BLaER1 (cell line): Measurements from ENCODE around the gene LRRC45.
A peak's percentile ranks its signal among the peaks of the same experiment; 100 is the strongest.

ENCODE experiments used
- H3K27ac ChIP-seq: shearing (Covaris generic); formaldehyde crosslinking; 2 replicates; pipeline ENCODE4 v1.8.1; 2022
- H3K27me3 ChIP-seq: shearing (Covaris generic); formaldehyde crosslinking; 2 replicates; pipeline ENCODE4 v1.8.1; 2022
- H3K36me3 ChIP-seq: shearing (Covaris generic); formaldehyde crosslinking; 2 replicates; pipeline ENCODE4 v1.8.1; 2022
- H3K4me1 ChIP-seq: shearing (Covaris generic); formaldehyde crosslinking; 2 replicates; pipeline ENCODE4 v1.8.1; 2022
- H3K4me2 ChIP-seq: shearing (Covaris generic); formaldehyde crosslinking; 2 replicates; pipeline ENCODE4 v1.8.1; 2022
- H3K4me3 ChIP-seq: shearing (Covaris generic); formaldehyde crosslinking; 2 replicates; pipeline ENCODE4 v1.8.1; 2022
- H3K9ac ChIP-seq: shearing (Covaris generic); formaldehyde crosslinking; 2 replicates; pipeline ENCODE4 v1.8.1; 2022
- H3K9me3 ChIP-seq: shearing (Covaris generic); formaldehyde crosslinking; 2 replicates; pipeline ENCODE4 v1.8.1; 2022
- H4K20me1 ChIP-seq: shearing (Covaris generic); formaldehyde crosslinking; 2 replicates; pipeline ENCODE4 v1.8.1; 2022
- Cebpa-rat ChIP-seq: shearing (Covaris generic); IDR thresholded peaks from 2 replicates; pipeline ENCODE4 v1.8.1; 2022

Gene LRRC45

DNA sequence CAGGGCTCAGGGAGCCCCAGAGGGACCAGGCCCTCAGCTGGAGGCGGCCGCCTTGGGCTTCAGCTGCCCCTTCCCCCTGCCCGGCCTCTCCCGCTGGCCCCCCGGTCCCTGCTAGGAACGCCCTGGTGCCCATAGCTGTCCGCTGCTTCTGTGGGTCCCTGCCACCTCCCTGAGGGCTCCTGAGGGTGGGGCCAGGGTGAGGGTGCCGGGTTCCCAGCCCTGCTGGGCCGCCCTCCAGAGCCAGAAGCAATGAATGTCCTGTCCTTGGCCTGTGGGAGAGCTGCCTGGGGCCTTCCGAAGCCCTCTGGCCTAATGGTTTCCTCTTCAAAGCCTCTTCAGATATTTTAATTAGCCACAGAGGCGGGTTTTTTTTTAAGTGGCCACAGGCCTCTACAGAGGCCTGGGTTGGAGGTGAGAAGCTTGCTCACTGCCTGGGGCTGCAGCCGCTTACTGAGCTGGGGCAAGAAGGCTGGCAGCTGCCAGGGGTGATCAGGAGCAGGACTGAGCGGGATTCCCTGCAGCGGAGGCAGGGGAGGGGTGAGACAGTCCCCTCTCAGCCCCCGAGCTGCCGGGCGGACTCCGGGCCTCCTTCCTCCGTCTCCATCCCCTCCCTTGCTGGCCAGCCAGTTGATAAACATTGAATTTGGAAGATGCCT, 10.3 kb upstream of the LRRC45 start:
- H3K4me1 ChIP-seq = peaks cover 60% of the 10 kb centered on the region
- peaks cover 6% of the 10 kb centered on the region; the same call in 1 of the 2 replicates for H3K36me3 ChIP-seq
- TF ChIP-seq Cebpa-rat = no peak
- H3K9me3 ChIP-seq = no peaks in the 10 kb centered on the region
- peaks cover 47% of the 10 kb centered on the region for H4K20me1 ChIP-seq
- H3K27ac ChIP-seq = peak overlapping the region; percentile 35; the same call in 1 of the 2 replicates
- peak overlapping the region; percentile 57 for H3K9ac ChIP-seq
- H3K27me3 ChIP-seq = peaks cover 38% of the 10 kb centered on the region
- peak overlapping the region; percentile 85 for H3K4me2 ChIP-seq
- H3K4me3 ChIP-seq = no peak overlapping the region

DNA sequence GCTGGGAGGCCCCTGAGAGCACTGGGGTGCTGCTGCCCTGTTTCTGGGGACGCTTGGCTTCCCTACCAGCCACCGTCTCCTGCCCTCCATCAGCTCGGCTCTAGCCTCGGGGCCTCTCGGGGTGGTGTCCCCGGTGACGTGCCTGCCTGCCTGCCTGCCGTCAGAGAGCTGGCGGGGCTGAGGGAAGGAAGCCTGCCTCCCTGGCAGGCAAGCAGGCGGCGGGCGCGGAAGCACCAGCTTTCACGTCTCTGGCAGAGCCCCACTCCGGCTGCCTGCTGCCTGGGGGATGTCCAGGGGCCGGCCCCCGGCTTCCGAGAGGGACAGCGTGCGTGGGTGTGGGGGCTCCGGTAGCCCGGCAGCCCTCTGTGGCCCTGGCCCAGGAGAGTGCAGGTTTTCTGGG, 9.8 kb upstream of the LRRC45 start:
- Histone ChIP-seq H3K4me2 (peak overlapping the region; percentile 85), H3K9me3 (no peaks in the 10 kb centered on the region), H3K4me3 (no peak overlapping the region), H4K20me1 (peaks cover 44% of the 10 kb centered on the region), H3K9ac (peak overlapping the region; percentile 57), H3K27me3 (peaks cover 38% of the 10 kb centered on the region), H3K4me1 (peaks cover 55% of the 10 kb centered on the region), H3K36me3 (peaks cover 12% of the 10 kb centered on the region), H3K27ac (no peak overlapping the region)
- TF ChIP-seq Cebpa-rat = no peak

DNA sequence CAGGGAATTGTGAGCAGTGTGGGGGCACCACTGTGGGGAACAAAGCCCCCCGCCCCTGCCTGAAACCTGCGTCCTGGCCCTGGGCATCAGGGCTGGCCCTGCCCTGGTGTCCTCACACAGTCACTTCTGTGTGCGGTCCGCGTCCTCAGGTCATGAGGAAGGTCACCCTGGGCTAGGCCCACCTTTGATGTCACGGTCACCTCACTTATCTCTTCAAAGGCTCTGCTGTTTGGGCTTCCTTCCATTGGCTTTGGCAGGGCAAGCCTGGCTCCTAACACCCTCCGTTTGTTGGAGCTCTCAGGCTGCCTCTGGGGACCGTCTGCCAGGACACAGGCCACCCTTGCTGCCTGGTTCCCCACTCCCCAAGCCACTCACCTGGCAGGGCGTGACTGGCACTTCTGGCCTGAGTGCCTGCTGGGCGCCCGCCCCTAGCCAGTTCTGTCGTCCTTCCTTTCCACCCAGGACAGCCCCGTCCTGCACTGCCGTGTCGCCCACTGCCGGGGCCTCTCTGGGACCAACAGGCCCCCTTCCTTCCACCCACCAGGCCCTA, 9.3 kb upstream of the LRRC45 start:
- Histone ChIP-seq H4K20me1 (peaks cover 44% of the 10 kb centered on the region), H3K27me3 (peaks cover 38% of the 10 kb centered on the region), H3K9me3 (no peaks in the 10 kb centered on the region), H3K4me3 (no peak overlapping the region), H3K27ac (no peak overlapping the region), H3K9ac (peak overlapping the region; percentile 57; the same call in 1 of the 2 replicates), H3K4me1 (peaks cover 53% of the 10 kb centered on the region), H3K36me3 (peaks cover 17% of the 10 kb centered on the region), H3K4me2 (peak overlapping the region; percentile 85)
- TF ChIP-seq Cebpa-rat = no peak

DNA sequence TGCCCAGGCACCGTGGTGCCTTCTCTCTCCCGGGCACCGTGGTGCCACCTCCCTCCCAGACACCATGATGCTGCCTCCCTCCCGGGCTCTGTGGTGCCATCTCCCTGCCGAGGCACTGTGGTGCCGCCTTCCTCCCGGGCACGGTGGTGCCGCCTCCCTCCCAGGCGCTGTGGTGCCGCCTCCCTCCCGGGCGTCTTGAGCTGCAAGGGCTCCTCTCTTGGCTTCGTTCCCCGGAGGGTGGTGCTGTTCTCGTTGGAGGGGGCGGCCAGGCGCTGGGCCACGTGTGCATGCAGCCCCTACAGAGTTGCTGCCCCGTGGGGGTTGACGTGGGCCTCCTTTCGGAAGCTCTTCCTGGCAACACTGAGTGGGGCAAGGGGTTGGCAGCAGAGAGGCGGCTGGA, 8.7 kb upstream of the LRRC45 start:
- peak overlapping the region; percentile 49; the same call in 1 of the 2 replicates for H3K27ac ChIP-seq
- no peak for TF ChIP-seq Cebpa-rat
- H3K27me3 ChIP-seq = peaks cover 38% of the 10 kb centered on the region
- H3K36me3 ChIP-seq = peaks cover 23% of the 10 kb centered on the region
- no peak overlapping the region for H3K4me3 ChIP-seq
- peak overlapping the region; percentile 85 for H3K4me2 ChIP-seq
- H3K9me3 ChIP-seq = no peaks in the 10 kb centered on the region
- H3K9ac ChIP-seq = peak overlapping the region; percentile 56
- peaks cover 53% of the 10 kb centered on the region for H3K4me1 ChIP-seq
- peaks cover 45% of the 10 kb centered on the region for H4K20me1 ChIP-seq

DNA sequence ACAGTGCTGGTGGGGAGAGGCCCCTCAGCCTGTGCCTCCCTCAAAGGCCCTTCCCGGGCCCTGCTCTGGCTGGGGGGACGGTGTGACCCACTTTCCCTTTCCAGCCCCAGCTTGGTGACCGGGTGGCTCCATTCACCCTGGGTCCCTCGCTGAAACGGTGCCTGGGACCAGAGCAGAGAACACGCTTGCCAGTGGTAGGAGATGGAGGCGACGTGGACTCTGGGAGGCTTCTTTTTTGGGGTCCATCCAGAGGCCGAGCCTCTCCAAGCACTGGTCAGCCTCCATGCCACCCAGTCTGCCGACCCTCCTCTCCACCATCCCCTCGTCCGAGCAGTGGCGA, 8.2 kb upstream of the LRRC45 start:
- H3K4me1 ChIP-seq = peaks cover 53% of the 10 kb centered on the region
- peak overlapping the region; percentile 49; the same call in 1 of the 2 replicates for H3K27ac ChIP-seq
- H4K20me1 ChIP-seq = peaks cover 48% of the 10 kb centered on the region
- H3K27me3 ChIP-seq = peaks cover 38% of the 10 kb centered on the region
- no peak for TF ChIP-seq Cebpa-rat
- peak overlapping the region; percentile 85 for H3K4me2 ChIP-seq
- peaks cover 24% of the 10 kb centered on the region for H3K36me3 ChIP-seq
- H3K4me3 ChIP-seq = no peak overlapping the region
- H3K9ac ChIP-seq = peak overlapping the region; percentile 56
- H3K9me3 ChIP-seq = no peaks in the 10 kb centered on the region

DNA sequence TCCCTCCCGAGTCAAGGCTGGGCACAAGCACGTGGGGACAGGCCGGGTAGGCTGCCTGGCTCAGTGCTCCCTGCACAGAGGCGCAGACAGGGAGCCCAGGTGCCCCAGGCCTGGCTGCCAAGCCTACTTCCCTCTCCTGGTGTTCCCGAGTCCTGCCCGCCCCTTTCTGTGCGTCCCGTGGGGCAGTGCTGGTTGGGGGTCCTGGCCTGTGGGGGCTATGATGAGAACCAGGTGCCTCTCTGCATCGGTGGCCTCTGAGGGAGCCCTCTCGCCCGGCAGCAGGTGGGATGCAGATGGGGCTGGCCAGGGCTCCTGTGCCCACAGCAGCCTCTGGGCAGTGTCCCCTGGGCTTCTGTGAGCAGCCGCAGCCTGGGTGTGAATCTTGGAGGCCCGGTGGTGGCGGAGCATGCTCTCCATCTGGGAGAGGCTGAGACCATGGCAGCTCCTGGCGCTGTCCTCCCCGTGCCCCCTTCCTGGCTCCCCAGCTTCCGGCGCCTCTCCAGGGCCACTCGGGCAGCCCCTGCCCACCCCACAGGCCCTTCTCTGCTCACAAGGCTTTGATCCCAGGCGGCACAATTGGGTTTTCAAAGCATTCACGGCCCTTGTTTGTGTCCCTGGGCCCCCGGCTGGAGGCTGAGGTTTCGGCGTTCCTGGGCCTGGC, 7.7 kb upstream of the LRRC45 start:
- Histone ChIP-seq H3K4me1 (peaks cover 57% of the 10 kb centered on the region), H3K9ac (peak overlapping the region; percentile 56), H3K27ac (no peak overlapping the region), H3K4me3 (no peak overlapping the region), H3K36me3 (peaks cover 24% of the 10 kb centered on the region), H3K27me3 (peaks cover 38% of the 10 kb centered on the region), H3K4me2 (peak overlapping the region; percentile 85), H4K20me1 (peaks cover 53% of the 10 kb centered on the region), H3K9me3 (no peaks in the 10 kb centered on the region)
- no peak for TF ChIP-seq Cebpa-rat

DNA sequence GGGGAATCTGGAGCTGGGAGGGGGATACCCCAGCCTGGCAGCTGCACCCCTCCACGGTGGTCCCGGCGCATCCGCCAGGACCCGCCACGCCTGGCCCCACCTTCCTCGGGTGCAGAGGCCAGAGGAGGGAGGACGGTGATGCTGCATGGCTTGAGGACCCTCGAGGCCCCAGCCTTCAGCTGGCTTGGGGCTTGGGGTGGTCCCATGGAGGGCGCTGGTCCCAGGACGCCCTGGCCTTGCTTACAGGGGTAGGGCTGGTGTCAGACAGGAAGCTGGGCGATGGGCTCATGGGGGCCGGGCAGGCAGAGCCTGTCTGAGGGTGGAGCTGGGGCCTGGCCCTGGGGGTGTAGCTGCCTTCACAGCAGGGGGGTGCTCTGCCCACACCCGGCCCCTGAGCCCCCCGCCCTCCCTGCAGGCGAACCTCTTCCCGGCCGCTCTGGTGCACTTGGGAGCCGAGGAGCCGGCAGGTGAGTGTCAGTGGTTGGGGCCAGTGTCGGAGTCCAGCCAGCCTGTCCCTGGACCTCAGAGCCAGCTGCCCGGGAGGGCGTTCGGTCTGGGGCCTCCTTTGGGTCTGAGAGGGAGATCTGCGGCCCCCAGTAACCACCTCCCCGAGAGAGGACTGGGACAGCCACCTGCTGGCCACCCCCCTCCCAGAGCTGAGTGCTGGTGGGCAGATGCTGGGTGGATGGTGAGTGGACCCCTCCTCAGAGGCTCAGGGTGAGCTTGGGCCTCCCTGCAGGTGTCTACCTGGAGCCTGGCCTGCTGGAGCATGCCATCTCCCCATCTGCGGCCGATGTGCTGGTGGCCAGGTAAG, 6.8 kb upstream of the LRRC45 start:
- Histone ChIP-seq H3K9me3 (no peaks in the 10 kb centered on the region), H3K36me3 (peaks cover 24% of the 10 kb centered on the region)

DNA sequence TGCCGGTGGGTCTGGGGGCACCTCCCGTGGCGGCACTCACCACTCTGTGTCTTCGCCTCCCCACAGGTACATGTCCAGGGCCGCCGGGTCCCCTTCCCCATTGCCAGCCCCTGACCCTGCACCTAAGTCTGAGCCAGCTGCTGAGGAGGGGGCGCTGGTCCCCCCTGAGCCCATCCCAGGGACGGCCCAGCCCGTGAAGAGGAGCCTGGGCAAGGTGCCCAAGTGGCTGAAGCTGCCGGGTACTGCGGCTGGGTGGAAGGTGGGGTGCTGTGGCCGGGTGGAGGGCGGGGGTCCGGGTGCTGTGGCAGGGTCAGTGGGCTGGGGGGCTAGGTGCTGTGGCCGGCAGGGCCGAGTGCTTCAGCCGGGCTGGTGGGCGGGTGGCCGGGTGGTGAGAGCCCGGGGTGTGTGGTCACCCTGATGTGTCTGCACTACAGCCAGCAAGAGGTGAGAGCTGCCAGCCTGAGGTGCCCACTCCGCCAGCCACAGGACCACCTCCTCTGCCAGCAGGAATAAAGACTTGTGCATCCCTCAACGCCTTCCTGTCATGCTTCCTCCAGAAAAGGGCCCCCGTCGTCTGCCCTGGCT, 6.1 kb upstream of the LRRC45 start:
- H3K36me3 ChIP-seq = peaks cover 24% of the 10 kb centered on the region
- no peak overlapping the region for H3K4me3 ChIP-seq
- no peaks in the 10 kb centered on the region for H3K9me3 ChIP-seq
- H3K4me1 ChIP-seq = peaks cover 58% of the 10 kb centered on the region
- H4K20me1 ChIP-seq = peaks cover 62% of the 10 kb centered on the region
- no peak overlapping the region for H3K9ac ChIP-seq
- no peak overlapping the region for H3K27ac ChIP-seq
- no peak for TF ChIP-seq Cebpa-rat
- no peak overlapping the region for H3K4me2 ChIP-seq
- peaks cover 33% of the 10 kb centered on the region for H3K27me3 ChIP-seq

More for the DNA sequence above, 6.8 kb upstream of the LRRC45 start:
- no peak overlapping the region for H3K9ac ChIP-seq
- H3K4me3 ChIP-seq = no peak overlapping the region
- H3K4me2 ChIP-seq = no peak overlapping the region
- peaks cover 58% of the 10 kb centered on the region for H3K4me1 ChIP-seq
- no peak for TF ChIP-seq Cebpa-rat
- no peak overlapping the region for H3K27ac ChIP-seq
- peaks cover 62% of the 10 kb centered on the region for H4K20me1 ChIP-seq
- H3K27me3 ChIP-seq = peaks cover 38% of the 10 kb centered on the region

DNA sequence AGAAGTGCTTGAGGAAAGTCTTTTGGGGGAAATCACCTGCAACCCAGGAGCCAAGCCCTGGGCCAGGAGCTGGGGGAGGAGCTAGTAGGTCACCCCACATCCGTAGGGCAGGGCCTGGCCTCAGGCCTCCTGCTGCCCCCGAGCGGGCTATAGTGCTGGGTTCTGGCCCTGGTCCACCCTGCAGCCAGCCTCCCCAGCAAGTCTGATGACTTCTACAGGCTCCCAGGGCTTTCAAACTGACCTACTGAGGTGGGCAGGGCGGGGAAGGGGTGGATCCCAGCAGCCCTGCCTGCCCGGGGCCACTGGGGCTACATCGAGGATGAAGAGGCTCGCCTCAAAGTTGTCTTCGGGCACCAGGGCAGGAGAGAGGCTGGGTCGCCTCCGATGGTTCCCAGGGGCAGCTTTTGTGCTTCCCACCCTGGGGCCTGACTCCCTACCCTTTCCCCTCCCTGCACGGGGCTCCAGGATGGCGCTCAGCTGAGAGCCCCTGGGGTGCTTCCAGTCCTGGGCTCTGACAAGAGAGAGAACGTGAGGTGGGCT, 5.4 kb upstream of the LRRC45 start:
- Histone ChIP-seq H4K20me1 (peaks cover 58% of the 10 kb centered on the region), H3K27me3 (peaks cover 26% of the 10 kb centered on the region), H3K36me3 (peaks cover 24% of the 10 kb centered on the region), H3K9ac (no peak overlapping the region), H3K4me2 (no peak overlapping the region), H3K4me1 (peaks cover 53% of the 10 kb centered on the region), H3K9me3 (no peaks in the 10 kb centered on the region), H3K27ac (no peak overlapping the region), H3K4me3 (no peak overlapping the region)
- TF ChIP-seq Cebpa-rat = no peak
